Lower leg skin (tissue), 3 donors: ENCODE results near the gene HLTF.

Experiments
- POLR2A ChIP-seq, 2 donors: fragments of 450-650 bp; IDR thresholded peaks; one replicate each; pipeline ENCODE4 v1.6.1; 2016 to 2017; ENCODE audit warnings: antibody characterized with exemption in 2 of 2, mild to moderate bottlenecking in 1 of 2, moderate library complexity in 1 of 2
- TF ChIP-seq, protein P1 (sequence below), 3 donors: fragments of 450-650 bp; IDR thresholded peaks; one replicate each; pipeline ENCODE4 v1.5.1; 2016; ENCODE audit warnings: antibody characterized with exemption in 3 of 3, mild to moderate bottlenecking in 3 of 3, moderate library complexity in 2 of 3

DNA sequence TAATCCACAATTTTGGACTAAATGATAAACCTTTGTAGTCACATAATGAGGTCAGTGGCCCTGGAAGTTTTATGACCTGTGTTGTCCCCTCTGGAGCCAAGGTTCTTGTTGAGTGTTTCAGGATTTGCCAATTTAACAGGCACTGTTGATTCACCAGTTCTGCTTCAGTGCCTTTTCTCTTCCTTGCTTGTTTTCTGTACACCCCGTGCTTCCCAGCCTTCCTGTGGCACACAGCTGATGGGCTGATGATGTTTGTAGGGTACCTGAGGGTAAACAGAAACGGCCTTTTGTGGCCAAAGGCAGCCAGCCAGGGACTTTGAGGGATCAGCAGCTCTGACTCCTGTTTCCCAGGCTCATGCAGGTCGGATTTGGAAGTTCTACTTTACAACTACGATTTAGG is 81.7 kb downstream of the HLTF start:
- TF ChIP-seq, protein P1, sequence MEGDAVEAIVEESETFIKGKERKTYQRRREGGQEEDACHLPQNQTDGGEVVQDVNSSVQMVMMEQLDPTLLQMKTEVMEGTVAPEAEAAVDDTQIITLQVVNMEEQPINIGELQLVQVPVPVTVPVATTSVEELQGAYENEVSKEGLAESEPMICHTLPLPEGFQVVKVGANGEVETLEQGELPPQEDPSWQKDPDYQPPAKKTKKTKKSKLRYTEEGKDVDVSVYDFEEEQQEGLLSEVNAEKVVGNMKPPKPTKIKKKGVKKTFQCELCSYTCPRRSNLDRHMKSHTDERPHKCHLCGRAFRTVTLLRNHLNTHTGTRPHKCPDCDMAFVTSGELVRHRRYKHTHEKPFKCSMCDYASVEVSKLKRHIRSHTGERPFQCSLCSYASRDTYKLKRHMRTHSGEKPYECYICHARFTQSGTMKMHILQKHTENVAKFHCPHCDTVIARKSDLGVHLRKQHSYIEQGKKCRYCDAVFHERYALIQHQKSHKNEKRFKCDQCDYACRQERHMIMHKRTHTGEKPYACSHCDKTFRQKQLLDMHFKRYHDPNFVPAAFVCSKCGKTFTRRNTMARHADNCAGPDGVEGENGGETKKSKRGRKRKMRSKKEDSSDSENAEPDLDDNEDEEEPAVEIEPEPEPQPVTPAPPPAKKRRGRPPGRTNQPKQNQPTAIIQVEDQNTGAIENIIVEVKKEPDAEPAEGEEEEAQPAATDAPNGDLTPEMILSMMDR (IDR thresholded peaks at IDR 0.05), result no peak
- TF ChIP-seq POLR2A (IDR thresholded peaks at IDR 0.05), result no peak
